Stimulated activated CD8-positive, alpha-beta memory T cell treated with anti-CD3 and anti-CD28 coated beads, Interleukin-12 subunit alpha, Interleukin-12 subunit beta, amount 100 ng/mL, for 24 hours (primary cell): Measurements from ENCODE around the gene MAGI2.
"Not testable (repeated sequence)": the region's sequence is repeated elsewhere in the genome, so short reads cannot be mapped to it uniquely, and the experiment has no call there.

ENCODE experiments used
- DNase-seq: peaks from one replicate; pipeline ENCODE4 v3.0.0-alpha.2; 2020; ENCODE audit errors: extremely low read depth

Gene MAGI2

GRCh38 chr7:78038465-78039080 lies 1414.9 kb downstream of the MAGI2 start:
- DNase-seq = no peak

- DNase-seq = no peak
Observed at GRCh38 chr7:78037603-78038002, 1415.9 kb downstream of the MAGI2 start.

DNA sequence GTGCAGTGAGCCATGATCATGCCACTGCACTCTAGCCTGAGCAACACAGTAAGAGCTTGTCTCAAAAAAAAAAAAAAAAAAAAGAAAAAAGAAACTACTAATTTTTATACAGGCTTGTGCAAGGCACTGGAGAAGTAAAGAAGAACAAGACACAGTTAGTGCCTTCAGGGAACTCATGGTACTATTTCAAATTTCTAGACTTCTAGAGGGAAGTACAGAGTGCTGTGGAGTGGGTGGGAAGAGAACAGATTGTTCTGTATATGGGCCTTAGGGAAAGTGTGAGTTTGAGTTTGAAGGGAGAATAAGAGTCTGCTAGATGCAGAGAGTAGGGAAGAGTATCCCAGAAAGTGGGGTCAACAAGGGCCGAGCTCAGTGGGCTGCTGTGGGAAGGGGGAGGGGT lies 1420.1 kb downstream of the MAGI2 start:
- no peak for DNase-seq

DNA sequence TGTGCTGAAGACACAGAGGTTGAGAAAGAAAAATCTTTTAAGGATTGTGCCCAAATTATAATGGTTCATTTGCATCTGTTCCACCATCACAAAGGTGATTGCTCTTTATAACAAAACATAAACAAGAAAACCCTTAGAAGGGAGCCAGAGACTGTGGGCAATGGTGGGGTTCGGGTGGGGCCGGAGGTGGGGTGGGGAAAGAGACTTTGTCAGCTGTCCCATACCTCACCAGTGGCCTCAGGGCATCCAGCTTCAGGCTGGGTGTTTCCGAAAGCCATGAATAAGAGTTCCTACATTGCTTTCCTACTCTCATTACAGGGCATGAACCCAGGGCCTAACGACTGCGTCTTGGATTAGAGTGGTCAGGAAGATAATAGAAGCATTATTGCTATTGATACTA lies 1427.0 kb downstream of the MAGI2 start:
- no peak for DNase-seq

DNA sequence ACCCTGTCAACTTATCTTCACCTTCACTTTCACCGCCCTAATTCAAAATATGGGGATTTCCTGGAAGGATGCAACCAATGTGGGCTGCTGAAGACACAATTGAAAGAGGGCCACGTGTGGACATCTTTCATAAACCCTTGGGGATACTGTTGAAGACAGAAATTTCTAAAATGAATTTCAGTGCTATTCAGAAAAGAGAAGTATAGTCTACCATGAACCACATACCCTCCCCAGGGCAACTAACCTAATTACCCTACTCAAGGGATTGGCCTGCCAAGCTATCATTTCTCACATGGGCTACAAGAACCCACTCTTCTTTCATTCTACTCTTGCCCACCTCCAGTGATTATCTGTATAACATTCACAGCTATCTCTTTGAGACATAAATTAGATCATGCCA lies 1428.9 kb downstream of the MAGI2 start:
- no peak for DNase-seq

DNA sequence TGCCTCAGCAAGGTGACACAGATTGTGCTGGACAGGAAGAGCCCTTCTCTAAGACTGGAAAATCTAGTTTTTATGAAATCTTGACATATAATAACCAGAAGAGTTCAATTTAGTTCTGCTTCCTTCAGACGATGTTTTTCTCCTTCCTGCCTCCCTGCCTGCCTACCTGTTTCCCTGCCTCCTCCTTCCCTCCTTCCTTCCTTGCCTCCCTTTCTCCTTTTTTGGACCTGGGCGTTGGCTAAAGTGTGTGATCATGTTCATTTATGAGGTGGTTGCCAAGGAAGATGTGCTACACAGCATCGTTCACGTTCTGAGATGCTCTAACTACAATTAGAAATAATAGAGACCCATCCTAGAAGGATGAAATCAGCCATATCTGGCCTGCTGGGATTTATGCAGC lies 1430.3 kb downstream of the MAGI2 start:
- no peak for DNase-seq

- no peak for DNase-seq
Observed at GRCh38 chr7:78022165-78022564, 1431.3 kb downstream of the MAGI2 start.

- DNase-seq = no peak
Observed at GRCh38 chr7:78020874-78021249, 1432.6 kb downstream of the MAGI2 start.

DNA sequence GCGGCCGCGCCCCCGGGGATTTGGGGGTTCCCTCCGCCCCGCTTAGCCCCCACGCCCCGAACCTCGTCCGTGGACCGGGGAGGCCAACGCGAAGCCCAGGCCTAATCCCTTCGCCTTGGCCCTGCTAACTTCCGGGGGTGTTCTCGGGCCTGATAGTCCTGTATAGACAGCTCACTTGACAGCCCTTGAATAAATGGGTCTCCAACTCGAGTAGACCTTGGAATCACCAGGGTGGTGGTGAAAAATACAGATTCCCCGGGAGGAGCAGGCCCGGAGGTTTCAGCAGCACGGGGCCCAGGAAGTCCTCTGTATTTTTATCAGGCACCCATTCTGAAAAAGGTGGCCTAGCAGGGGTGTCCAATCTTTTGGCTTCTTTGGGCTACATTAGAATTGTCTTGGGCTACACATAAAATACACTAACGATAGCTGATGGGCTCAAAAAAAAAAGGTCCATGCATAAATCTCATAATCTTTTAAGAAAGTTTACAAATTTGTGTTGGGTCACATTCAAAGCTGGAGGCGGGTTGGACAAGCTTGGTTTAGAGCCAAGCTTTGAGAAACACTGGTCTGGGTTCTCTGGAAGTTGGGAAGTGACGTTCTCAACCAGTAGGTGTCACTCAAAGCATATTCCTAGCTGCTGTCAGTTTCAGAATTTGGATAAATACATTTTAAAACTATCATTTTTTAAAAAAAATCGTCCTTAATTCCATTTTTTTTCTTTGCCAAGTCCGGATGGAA lies 1433.2 kb downstream of the MAGI2 start:
- DNase-seq = no peak

- no peak for DNase-seq
Observed at GRCh38 chr7:78019447-78020135, 1433.9 kb downstream of the MAGI2 start.

GRCh38 chr7:78018641-78019446 lies 1434.6 kb downstream of the MAGI2 start:
- no peak for DNase-seq

- DNase-seq = no peak
Observed at GRCh38 chr7:78017591-78018100, 1435.8 kb downstream of the MAGI2 start.

DNA sequence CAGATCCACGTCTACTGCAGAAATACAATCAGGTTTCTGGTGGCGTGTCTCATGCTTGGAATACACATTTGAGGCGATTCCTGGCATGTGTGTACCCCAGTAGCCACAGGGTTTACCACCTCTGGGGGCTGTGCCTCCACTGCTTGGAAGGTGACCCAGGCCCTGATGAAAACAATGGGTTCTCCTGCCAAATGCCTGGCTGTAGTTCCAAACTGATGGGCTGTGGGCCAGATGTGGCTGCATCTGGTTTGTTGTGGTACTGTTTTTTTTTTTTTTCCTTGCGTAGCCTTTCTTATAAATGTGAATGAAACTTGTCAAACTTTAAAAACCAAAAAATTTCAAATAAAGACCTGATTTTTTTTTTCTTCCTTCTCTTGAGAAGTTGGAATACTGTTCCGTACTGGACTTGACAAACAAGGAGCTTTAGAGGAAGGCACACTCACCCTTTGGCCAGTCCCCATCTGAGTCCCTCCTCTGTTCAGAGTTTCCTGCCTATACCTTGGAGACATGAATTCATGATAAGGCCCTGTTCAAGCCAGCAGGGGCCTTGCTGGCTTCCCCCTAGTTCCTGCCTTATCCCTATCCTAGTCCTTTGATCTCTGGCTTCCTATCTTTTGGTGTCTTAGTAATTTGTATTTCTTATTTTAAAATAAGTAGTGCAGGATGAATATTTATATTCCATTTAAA lies 1437.8 kb downstream of the MAGI2 start:
- DNase-seq = no peak

DNA sequence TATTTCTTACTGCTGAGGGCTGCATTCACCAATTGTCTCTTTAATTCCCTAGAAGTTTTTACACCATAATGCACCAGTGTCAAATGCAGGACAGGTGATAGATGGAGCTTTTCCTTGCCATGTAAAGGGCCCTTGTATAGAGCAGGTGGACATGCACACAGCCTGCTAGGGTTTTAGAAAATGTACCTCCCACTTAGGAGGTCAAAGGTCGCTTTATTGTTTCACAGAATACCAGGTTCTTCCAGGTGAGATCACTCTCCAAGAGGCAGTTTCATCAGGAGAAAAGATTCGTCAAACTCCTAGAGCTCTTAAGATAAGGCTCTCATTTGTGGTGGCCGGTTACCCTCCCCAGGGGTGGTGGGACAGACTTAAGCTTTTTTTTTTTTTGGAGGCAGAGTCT lies 1439.1 kb downstream of the MAGI2 start:
- no peak for DNase-seq

- no peak for DNase-seq
Observed at GRCh38 chr7:78013386-78013785, 1440.1 kb downstream of the MAGI2 start.

GRCh38 chr7:78011642-78012041 lies 1441.8 kb downstream of the MAGI2 start:
- no peak for DNase-seq

- no peak for DNase-seq
Observed at GRCh38 chr7:78007231-78007630, 1446.2 kb downstream of the MAGI2 start.

- DNase-seq = no peak
Observed at GRCh38 chr7:78006063-78006755, 1447.3 kb downstream of the MAGI2 start.

GRCh38 chr7:78002715-78003114 lies 1450.8 kb downstream of the MAGI2 start:
- no peak for DNase-seq

- DNase-seq = no peak
Observed at GRCh38 chr7:78002021-78002420, 1451.4 kb downstream of the MAGI2 start.

DNA sequence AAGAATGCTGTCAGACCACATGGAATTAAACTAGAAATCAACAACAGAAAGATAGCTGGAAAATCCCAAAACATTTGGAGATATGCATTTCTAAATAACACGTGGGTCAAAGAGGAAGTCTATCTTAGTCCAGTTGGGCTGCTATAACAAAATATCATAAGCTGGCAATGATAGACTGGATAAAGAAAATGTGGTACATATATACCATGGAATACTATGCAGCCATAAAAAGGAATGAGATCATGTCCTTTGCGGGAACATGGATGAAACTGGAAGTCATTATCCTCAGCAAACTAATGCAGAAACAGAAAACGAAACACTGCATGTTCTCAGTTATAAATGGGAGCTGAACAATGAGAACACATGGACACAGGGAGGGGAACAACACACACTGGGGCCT lies 1454.3 kb downstream of the MAGI2 start:
- DNase-seq = not testable (repeated sequence)
